Neural progenitor cell (in vitro differentiated cells): ENCODE measurements around the gene EXOC4.

Source experiments
- CTCF ChIP-seq: fragments of 200-600 bp; sonication (generic); IDR thresholded peaks from 2 replicates; pipeline ENCODE4 v1.5.1; 2017; ENCODE audit warnings: antibody characterized with exemption, mild to moderate bottlenecking
- EZH2 ChIP-seq: fragments of 200-600 bp; sonication (generic); IDR thresholded peaks from 2 replicates; pipeline ENCODE4 v1.6.1; 2017; ENCODE audit warnings: antibody characterized with exemption, mild to moderate bottlenecking, moderate library complexity

- no peak for TF ChIP-seq CTCF
- TF ChIP-seq EZH2, result no peak
Measured at GRCh38 chr7:133859871-133860450, 607.1 kb downstream of the EXOC4 start.
